ENCODE results near the gene MS4A12. TPM values are rescaled to one million over a fixed set of nuclear protein-coding genes. Genes with fewer than 3 reads are reported as not detected.

MS4A12 gene
- total and polyA plus RNA-seq, 2 of the 13 experiments (the other 11 are each of a cell fraction or from before 2014, with no cell fraction given), result not detected

GRCh38 chr11:60498399-60498798, 5.8 kb downstream of the MS4A12 start:
- Histone ChIP-seq H3K36me3 (replicated peaks in 1 of 2; ENCODE audit: control insufficient read depth in 1 of 2, insufficient read depth in 2 of 2, low read length in 2 of 2) (no peaks in the 10 kb centered on the region), H3K4me3 (replicated peaks in 1 of 3; ENCODE audit: insufficient read depth in 1 of 3, low read depth in 2 of 3, low read length in 3 of 3) (no peak overlapping the region), H3K9ac (ENCODE audit: insufficient read depth, low read depth, low read length) (no peak overlapping the region), H3K79me2 (ENCODE audit: insufficient read depth, low read length) (no peaks in the 10 kb centered on the region), H3K9me3 (ENCODE audit: low read length) (no peaks in the 10 kb centered on the region), H4K20me1 (ENCODE audit: insufficient read depth, low read length) (no peaks in the 10 kb centered on the region), H3K4me2 (ENCODE audit: low read depth, low read length) (no peak overlapping the region), H3K27ac (ENCODE audit: extremely low read length, insufficient read depth, low read length) (no peak overlapping the region), H3K4me1 (ENCODE audit: insufficient read depth, low read length) (no peaks in the 10 kb centered on the region), H3K27me3 (ENCODE audit: control insufficient read depth in 1 of 2, insufficient read depth in 2 of 2, low read length in 2 of 2) (peaks cover 0 to 3% of the 10 kb centered on the region in 2 experiments; a peak in 1 of 5 replicates), H2AFZ (ENCODE audit: low read length) (no peak overlapping the region)
- BruUV-seq (replicated peaks), result no TSS peak
- POLR2A ChIA-PET, result no interaction called here
- intact Hi-C loops (cut with micrococcal nuclease; ENCODE audit: unreplicated experiment) (no loop called here), in situ Hi-C loops (cut with HindIII; ENCODE audit: extremely low pct_ligation_motif_present, low pct_unique_long_range_greater_than_20kb) (loop anchor here (25.0 kb wide), 1 partner anchor 161 kb away; the partner anchor contains the start of gene MS4A6E)
- FAIRE-seq (no peak), DNase-seq (ENCODE audit: low spot score) (no peak), ATAC-seq (no peak)
- 2% methylated on average over 2 of the region's 2 CpGs for WGBS (ENCODE audit: low lambda C conversion rate)
- TF ChIP-seq NBN (conservative IDR thresholded peaks at IDR 0.05) (no peak), ATF4 (CRISPR knock-in tag; IDR thresholded peaks at IDR 0.05) (no peak), ZNF350 (CRISPR knock-in tag; IDR thresholded peaks at IDR 0.05; ENCODE audit: borderline replicate concordance, low read depth) (no peak), ZNF12 (CRISPR knock-in tag; IDR thresholded peaks at IDR 0.05) (no peak), NCOR1 (IDR thresholded peaks at IDR 0.05; ENCODE audit: borderline replicate concordance, low read length) (no peak), HOXA7 (CRISPR knock-in tag; IDR thresholded peaks at IDR 0.05) (no peak), KAT8 (CRISPR knock-in tag; IDR thresholded peaks at IDR 0.05) (no peak), BCL3 (CRISPR knock-in tag; IDR thresholded peaks at IDR 0.05) (no peak), KLF11 (CRISPR knock-in tag; IDR thresholded peaks at IDR 0.05) (no peak)
- CTCF ChIA-PET (ENCODE audit: low intra/inter-chr PET ratio, low total read pairs), result no interaction called here

Data from HepG2 (cell line).